UCSD-AML1 (cell line): ENCODE results near the gene POLE3.
A peak's percentile ranks its signal among the peaks of the same experiment; 100 is the strongest.
"Not testable (repeated sequence)": the region's sequence is repeated elsewhere in the genome, so short reads cannot be mapped to it uniquely, and the experiment has no call there.

ENCODE experiments used
- DNase-seq: peaks from one replicate; lab custom pipeline; 2025; ENCODE audit not compliant: unreplicated experiment; lab: John Stamatoyannopoulos, UW

Gene POLE3, protein sequence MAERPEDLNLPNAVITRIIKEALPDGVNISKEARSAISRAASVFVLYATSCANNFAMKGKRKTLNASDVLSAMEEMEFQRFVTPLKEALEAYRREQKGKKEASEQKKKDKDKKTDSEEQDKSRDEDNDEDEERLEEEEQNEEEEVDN

DNA sequence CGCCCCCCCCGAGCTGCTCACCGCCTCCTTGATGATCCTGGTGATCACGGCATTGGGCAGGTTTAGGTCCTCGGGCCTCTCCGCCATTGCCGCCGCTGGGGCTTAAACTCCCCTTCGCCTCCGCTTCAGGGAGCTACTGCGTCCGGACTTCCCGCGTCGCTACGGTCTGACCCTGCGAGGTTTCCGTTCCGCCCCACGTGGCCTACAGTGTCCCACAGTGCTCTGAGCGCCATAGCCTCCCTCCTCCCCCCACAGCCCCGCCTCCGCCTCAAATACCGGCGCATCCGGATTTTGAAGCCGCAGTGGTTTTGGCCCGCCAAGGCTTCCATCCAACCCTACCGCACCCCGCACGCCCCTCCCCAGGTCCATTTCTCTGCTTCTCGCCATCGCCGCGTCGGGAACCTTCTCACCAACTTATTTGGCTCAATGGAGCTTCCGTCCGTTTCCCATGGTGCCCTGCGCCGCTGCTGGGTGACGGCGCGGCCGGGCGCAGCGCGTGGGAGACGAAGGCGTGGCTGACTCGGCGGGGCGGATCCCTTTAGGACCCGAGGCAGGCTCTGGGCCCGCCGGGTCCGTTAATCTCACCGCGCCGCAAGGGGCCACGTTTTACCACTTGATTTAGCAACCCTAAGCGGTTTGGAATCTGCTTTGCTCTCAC lies at the start of gene POLE3, which contains the start of gene C9orf43:
TSS of gene POLE3 (minus strand) at position 469 of the 658 bp plus-strand sequence. CDS start at position 87, 382 bp downstream.
TSS of gene C9orf43 (plus strand) at position 541 of the 658 bp plus-strand sequence. CDS start 2,747 bp downstream, outside the sequence.
- peak; percentile 98 for DNase-seq

DNA sequence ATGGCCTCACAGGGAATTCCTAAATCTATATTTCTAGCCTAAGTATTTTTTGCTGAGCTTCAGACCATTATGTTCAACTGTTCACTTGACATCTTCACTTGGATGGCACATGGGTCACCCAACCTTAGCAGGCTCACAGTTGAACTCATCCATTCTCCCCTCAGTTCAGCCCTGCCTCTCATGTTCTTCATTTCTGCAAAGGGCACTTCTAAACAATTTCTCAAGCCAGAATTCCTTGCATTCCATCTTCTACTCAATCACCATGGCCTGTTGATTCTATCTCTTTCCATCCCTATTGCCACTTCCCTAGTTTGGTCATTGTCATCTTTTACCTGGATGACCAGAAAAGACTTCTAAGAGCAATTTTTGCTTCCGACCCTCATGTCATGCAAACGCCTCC lies 45.8 kb upstream of the POLE3 start:
- no peak for DNase-seq

DNA sequence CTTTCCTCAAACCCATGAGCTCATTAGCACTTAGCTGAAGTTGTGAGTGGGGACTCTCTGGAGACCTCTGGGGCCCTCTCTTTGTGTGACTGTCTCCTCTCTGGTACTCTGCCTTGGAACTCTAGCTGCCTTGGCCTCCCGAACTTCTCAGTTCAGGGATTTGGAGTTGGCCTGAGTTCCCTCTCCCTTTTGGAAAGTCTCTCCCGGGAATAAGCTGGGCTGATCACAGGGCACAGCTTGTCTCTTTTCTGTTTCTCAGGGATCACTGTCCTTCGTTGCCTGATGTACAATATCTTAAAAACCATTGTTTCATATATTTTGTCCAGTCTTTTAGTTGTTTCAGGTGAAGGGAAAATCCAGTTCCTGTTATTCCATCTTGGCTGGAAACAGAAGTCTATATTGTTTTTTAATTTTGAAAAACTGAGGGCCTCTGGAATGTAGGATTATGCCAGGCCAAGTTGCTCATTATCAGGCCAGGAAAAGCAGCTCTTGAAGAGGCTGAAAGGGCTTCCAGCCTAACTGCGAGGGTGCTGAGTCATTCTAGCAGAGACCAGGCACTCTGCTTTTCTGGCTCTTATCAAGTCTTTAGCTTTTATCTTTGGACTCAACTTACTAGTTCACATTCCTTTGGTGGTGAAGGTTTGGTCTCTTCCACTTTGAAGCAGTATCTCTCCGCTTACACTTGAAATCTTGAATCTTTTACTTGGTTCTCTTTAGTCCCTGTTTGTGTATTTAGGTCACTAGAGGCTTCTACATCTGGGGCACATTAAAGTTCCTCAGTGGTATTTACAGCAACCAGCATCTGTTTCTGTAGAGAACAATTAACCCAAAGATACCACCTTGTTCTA lies 44.7 kb upstream of the POLE3 start:
- peak; percentile 33 for DNase-seq

DNA sequence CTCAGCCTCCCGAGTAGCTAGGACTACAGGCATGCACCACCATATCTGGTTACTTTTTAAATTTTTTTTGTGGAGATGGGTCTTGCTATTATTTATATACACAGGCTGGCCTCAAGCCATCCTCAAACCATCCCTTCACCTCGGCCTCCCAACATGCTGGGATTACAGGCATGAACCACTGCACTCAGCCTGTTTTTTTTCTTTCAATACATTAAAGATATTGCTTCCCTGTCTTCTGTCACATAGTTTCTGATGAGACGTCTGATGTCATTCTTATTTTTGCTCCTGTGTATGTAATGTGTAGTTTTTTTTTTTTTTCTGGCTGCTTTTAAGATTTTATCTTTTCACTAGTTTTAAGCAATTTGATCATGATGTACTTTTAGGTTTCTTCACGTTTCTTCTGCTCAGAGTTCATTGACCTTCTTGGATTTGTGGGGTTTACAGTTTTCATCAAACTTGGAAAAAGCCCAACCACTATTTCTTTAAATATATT lies 41.7 kb upstream of the POLE3 start:
- no peak for DNase-seq

DNA sequence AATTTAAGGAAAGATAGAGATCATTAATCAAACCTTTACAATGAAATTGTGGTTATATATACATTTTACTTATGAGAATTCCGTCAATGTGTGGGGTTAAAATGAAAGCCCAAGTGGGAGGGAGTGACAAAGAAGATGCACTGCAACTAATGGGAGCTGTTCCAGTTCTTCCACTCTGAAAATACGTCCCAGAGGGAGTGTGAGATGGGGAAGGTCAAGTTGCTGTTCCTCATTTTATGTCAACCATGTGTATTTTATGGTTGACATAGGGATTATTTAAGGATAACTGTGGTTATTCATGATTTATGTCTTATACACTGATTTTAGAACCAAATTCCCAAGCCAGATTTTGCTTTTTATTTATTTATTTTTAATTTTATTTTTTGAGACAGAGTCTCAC lies 38.9 kb upstream of the POLE3 start:
- no peak for DNase-seq

DNA sequence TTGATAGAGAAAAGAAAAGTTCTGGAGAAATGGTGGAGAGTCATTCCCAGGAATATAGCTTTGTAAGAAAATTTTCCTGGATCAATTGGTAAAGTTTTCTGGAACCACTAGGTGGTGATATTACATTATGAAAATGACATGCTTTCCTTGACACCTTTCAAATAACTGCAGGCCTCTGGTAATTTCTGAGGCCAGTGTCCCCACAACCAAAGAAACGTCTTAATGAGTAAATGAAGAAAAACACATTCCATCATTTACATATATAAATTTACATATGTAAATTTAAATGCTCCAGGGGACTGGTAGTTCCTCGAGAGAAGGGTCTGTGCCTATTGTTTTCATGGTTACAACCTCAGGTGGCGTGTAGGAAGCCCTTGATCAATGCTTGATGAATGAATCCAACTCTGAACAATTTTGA lies 35.9 kb upstream of the POLE3 start:
- DNase-seq: no peak

DNA sequence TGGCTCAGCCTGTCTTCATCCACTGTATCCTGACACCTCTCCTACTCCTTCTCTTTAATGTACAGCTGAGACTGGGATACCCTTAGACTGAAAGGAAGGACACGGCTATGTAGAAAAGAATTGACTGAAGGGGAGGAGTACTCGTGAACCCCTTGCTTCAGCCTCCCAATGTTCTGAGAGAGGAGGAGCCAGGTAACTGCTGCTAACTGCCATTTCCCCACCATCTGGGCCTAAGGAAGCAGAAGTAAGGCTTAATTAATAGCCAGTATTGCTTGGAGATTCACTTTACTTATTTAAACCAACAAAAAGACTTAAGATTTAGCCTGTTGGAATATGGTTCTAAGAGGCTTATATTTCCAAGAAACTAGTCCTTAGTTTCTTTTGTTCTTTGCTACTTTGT lies 34.3 kb upstream of the POLE3 start:
- DNase-seq: no peak

DNA sequence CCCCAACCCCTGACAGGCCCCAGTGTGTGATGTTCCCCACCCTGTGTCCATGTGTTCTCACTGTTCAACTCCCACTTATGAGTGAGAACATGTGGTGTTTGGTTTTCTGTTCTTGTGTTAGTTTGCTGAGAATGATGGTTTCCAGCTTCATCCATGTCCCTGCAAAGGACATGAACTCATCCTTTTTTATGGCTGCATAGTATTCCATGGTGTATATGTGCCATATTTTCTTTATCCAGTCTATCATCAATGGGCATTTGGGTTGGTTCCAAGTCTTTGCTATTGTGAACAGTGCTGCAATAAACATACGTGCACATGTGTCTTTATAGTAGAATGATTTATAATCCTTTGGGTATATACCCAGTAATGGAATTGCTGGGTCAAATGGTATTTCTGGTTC lies 27.2 kb upstream of the POLE3 start:
- not testable (repeated sequence) for DNase-seq

DNA sequence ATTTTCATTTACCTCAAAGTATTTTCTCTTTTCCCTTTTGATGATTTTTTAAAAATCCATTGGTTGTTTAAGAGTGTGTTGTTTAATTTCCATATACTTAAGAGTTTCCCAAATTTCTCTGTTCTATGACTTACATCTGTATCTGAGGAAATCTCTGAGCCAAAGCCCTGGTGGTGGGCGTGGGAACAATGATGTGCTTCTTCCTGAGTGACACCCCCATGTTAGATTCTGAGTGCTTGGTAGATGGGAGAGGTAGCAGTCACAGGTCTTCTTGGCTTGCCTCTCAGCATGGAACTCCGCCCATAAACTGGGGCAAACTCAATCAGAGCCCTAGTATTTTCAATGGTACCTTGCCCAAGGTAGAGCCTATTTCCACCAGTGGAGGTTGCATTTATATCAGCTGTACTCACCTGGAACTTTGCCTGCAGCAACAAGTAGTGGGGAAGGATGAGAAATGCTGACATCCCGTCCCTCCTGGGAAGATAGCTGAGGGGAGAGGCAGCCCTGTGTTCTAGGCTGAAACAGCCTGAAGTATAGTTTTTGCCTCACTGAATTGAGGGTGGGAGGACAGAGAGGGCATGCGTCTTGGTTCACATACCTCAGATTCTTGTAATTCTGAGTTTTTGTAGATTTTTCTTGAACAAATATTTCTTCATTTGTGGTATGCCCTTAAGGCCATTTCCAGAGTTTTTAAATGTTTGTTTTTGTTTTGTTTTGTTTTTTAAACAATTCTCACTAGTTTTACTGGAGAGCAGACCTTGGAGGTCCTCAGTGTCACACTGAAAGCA lies 26.4 kb upstream of the POLE3 start:
- no peak for DNase-seq

DNA sequence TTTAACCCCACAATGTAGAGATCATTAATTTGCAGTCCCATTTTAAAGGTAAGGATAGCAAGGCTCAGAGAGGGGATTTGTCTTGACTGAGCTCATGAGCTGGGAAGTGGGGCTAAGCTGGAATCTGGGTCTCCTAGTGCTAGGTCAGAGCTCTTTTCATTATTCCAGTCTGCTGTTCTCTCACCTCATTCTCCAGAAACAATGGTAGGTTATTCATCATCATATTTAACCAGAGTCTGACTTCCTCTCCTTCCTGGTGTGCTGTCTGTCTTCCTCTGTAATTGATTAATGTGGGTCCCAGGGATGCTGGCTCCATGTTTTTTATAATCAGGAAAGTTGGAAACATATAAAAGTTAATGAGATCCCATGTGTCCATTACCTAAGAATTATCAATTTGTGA lies 20.7 kb upstream of the POLE3 start:
- DNase-seq: no peak

DNA sequence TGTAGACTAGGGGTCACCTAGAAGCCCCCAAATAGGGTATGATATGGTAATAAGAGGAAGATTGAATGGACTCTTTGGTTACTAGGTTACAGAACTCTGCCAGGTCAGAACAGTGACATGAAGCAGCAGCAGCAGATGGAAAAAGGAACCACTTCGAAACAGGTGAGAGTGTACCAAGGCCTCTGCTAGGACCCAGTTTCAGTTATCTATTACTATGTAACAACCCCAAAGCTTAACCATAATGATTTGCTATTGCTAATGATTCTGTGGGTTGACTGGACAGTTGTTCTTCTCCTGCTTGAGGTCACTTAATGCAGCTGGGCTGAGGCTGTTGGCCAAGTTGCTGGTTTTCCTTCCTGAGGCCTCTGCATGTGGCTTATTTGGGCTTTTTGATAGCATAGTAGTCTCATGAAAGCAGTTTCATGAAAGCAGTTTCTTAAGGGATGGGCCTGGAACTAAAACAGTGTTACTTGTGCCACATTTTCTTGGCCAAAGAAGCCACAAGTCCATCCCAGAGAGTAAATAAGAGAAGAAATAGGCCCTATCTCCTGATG lies 17.7 kb upstream of the POLE3 start:
- DNase-seq: no peak

DNA sequence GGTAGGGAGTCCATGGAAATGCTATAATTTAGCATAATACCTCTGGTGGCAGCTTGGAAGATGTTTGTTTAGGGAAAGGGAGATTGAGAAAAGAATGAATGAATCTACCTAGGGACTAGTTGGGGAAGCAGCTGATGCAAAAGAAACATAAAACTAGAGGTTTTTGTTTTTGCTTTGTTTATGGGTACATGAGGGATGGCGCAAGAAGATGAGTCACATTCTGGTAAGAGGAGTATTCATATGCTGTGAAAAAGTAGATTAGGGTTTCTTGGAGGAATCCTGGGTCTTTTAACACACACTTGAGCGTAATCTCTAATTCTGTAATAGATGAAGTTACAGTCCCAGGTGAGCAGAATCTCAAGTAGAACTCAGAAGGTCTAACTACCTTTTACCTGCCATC lies 17.2 kb upstream of the POLE3 start:
- no peak for DNase-seq

DNA sequence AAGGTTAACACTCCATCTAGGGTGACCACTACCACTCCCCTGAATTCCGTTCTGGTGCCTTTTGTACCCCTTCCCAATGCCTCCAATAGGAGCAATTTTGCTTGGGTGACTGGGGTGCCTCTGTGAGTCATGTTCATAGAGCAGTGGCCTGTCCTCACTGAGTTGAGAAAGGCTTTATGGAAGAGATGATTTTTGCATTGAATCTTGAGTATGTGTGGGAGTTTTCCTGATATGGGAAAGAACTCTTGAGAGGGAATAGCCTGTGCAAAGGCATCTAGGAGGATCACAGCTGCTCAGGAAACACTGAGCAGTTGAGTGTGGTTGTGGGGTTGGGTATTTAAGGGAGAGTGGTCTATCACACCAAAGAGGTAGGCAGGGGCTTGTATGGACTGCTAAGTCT lies 16.2 kb upstream of the POLE3 start:
- no peak for DNase-seq

DNA sequence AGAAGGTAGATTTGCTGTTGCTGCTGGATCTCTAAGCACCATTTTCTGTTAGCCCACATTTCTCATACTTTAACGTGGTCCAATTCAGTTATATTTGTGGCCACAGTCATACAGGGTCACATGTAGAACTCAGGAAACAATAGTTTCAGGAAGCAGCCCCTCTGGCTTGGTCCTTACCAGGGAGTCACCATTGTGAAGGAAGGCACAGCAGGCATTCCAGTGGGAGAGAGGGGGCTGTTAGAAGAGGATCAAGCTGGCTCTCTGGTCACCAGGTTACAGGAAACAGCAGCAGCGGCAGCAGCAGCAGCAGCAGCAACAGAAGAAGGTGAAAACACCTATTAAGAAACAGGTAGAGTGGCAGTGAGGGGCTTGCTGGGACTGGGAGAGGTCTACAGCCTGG lies 14.6 kb upstream of the POLE3 start:
- DNase-seq: no peak

DNA sequence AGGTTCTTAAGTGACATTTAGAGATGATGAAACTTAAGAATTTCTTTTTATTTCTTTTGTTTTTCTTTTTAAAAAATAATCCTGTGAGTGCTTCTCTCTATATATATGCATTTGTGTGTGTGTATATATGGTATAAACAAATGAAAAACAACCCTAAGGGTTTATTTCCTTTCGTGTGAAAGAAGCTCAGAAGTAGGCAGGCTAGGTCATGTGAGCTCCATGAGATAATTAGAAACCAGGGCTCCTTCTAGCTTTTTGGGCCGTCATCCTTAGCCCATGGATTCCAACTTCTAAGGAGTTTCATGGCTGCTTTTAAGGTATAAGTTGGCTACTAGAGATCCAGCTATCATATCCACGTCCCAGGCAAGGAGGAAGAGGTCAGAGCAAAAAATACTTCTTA lies 11.3 kb upstream of the POLE3 start:
- DNase-seq: no peak

DNA sequence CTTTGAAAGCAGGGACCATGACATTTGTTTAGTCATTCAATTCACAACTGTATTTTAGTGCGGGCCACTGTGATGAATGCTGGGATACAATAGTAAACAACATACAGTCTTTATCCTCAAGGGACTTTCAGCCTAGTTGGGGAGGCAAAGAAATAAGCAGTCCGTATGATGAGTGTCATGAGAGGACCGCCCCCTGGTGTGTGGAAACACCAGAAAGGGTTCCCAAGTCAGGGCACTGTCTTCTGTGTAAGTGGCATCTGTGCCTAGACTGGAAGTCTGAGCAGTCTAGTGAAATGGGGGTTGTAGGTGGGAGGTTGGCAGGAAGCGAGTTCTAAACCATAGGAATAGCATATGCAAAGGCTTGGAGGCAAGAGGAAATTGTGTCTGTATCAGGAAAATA lies 6.9 kb upstream of the POLE3 start:
- no peak for DNase-seq

DNA sequence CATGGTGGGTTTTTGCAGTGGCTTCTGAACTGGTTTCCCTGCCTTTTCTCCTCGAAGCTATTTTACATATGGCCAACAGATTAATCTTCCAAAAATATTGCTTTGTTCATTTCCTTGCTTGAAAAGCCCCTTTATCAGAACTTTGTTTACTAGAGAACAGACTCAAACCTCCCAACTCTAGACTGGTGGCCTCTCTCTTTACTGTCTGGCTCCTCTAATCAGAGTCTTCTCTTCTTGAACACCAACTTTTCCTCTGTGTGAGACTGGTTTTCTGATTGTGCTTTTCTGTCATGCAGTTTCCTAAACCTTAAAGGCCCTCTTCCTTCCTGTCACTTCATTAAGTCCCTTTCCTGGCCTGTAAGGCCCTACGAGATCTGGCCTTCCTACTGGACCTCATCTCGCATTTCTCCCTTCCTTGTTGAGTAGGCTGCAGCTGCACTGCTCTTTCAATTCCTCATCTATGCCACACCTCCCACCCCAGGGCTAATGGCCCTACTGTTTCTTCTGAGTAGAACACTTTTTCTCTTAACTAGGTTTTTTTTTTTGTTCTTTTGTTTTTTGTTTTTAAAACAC lies 5.8 kb upstream of the POLE3 start:
- DNase-seq: peak; percentile 23

DNA sequence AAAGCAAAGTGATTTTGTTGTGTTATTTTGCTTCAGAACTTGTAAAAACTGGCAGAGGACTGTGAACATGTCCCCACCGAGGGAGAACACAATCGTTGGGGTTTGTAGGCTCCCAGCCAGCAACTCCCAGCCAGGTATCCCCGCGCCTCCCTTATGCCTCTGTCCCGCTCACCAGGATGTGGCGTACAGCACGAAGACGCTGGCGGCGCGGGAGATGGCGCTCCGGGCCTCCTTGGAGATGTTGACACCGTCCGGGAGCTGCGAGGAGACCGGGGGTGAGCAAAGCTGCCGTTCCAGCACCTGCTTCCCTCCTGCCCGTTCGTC lies 630 bp downstream of the POLE3 start:
- no peak for DNase-seq

DNA sequence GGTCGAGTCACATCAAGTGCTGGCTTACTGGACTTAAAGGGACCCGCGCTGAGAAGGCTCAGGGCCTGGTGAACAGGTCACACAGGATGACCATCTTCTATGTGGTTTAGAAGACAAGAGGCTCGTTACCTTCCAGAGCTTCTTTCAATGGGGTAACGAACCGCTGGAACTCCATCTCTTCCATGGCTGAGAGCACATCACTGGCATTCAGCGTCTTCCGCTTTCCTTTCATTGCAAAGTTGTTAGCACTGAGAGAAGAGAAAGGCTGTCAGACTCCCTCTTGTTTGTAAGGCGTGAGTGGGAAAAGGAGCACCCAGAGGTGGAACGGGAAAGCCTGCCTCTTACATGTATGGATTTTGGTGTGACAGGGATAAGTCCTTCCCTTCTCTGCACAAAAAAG lies 994 bp downstream of the POLE3 start:
- no peak for DNase-seq

DNA sequence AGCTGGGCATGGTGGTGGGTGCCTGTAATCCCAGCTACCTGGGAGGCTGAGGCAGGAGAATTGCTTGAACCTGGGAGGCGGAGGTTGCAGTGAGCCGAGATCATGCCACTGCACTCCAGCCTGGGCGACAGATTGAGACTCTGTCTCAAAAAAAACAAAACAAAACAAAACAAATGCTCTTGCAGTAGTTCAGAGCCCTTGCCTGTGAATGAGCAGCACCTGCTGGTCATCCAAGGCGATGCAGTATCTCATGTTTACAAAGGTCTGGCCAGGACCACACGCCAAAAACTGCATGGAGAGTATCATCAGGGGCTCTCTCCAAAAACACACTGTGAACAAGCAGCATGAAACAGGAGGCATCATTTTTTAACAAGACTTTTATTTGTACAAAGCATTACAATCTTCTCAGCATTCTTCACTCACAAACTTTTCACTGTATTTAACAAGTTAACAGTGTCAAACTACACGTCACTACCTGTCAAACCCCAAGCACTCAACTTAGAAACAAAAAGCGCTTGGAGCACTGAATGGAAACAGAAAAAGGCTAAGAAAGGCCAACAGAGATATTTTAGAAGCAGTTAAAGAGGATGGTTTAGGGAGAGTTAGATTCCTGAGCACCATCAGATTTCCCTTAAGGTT lies 3.5 kb downstream of the POLE3 start:
- peak; percentile 43 for DNase-seq
